ENCODE data around the gene VILL.

VILL gene

GRCh38 chr3:37944391-37944842 is 46.2 kb upstream of the VILL start:
- H2AK5ac ChIP-seq (ENCODE audit: low read length) = no peak overlapping the region
- H3K79me1 ChIP-seq (ENCODE audit: low read length) = no peaks in the 10 kb centered on the region
- no peak overlapping the region for H3K4me3 ChIP-seq (ENCODE audit: low read length)
- H3K4me1 ChIP-seq (ENCODE audit: control insufficient read depth, low read depth, low read length) = peaks cover 8% of the 10 kb centered on the region
- no peaks in the 10 kb centered on the region for H3K36me3 ChIP-seq (ENCODE audit: control insufficient read depth, insufficient read depth, low read length)
- H2BK15ac ChIP-seq (replicated peaks; ENCODE audit: low read depth) = no peak overlapping the region
- no peak overlapping the region for H2BK120ac ChIP-seq (ENCODE audit: low read depth, low read length)
- no peak overlapping the region for H2BK5ac ChIP-seq (ENCODE audit: low read length)
- DNase-seq = no peak
- WGBS (ENCODE audit: extremely low coverage, insufficient coverage, low lambda C conversion rate) = no CpG with 5 or more reads among the region's 2 CpGs
- no peak overlapping the region for H3K23ac ChIP-seq (ENCODE audit: low read length)
- no peaks in the 10 kb centered on the region for H3K79me2 ChIP-seq (ENCODE audit: control insufficient read depth, insufficient read depth, low read length)
- no peak overlapping the region for H4K5ac ChIP-seq (ENCODE audit: low read length)
- no peak overlapping the region for H4K8ac ChIP-seq (ENCODE audit: low read depth, low read length)
- H3K4me2 ChIP-seq (ENCODE audit: low read length) = no peak overlapping the region
- no peak overlapping the region for H3K4ac ChIP-seq (ENCODE audit: low read depth, low read length)
- H3K56ac ChIP-seq (ENCODE audit: low read length) = no peak overlapping the region
- no peak overlapping the region for H3K27ac ChIP-seq (ENCODE audit: low read depth, low read length)
- no peaks in the 10 kb centered on the region for H3K27me3 ChIP-seq (ENCODE audit: insufficient read depth, low read length, poor library complexity)
- no peak overlapping the region for H3K18ac ChIP-seq (ENCODE audit: low read length)
- H3K9ac ChIP-seq (ENCODE audit: low read length) = no peak overlapping the region

GRCh38 chr3:37945156-37945806 is 45.3 kb upstream of the VILL start:
- no peaks in the 10 kb centered on the region for H3K27me3 ChIP-seq (ENCODE audit: insufficient read depth, low read length, poor library complexity)
- no peak overlapping the region for H3K56ac ChIP-seq (ENCODE audit: low read length)
- no peak overlapping the region for H3K9ac ChIP-seq (ENCODE audit: low read length)
- no peak overlapping the region for H3K27ac ChIP-seq (ENCODE audit: low read depth, low read length)
- H2BK120ac ChIP-seq (ENCODE audit: low read depth, low read length) = no peak overlapping the region
- no peaks in the 10 kb centered on the region for H3K36me3 ChIP-seq (ENCODE audit: control insufficient read depth, insufficient read depth, low read length)
- H3K4ac ChIP-seq (ENCODE audit: low read depth, low read length) = no peak overlapping the region
- H3K18ac ChIP-seq (ENCODE audit: low read length) = no peak overlapping the region
- H2BK5ac ChIP-seq (ENCODE audit: low read length) = no peak overlapping the region
- peaks cover 8% of the 10 kb centered on the region for H3K4me1 ChIP-seq (ENCODE audit: control insufficient read depth, low read depth, low read length)
- H4K5ac ChIP-seq (ENCODE audit: low read length) = no peak overlapping the region
- H3K23ac ChIP-seq (ENCODE audit: low read length) = no peak overlapping the region
- H3K4me2 ChIP-seq (ENCODE audit: low read length) = no peak overlapping the region
- no peaks in the 10 kb centered on the region for H3K79me1 ChIP-seq (ENCODE audit: low read length)
- H3K79me2 ChIP-seq (ENCODE audit: control insufficient read depth, insufficient read depth, low read length) = no peaks in the 10 kb centered on the region
- no peak overlapping the region for H2BK15ac ChIP-seq (replicated peaks; ENCODE audit: low read depth)
- H2AK5ac ChIP-seq (ENCODE audit: low read length) = no peak overlapping the region
- H4K8ac ChIP-seq (ENCODE audit: low read depth, low read length) = peak overlapping the region; percentile 65
- no peak for DNase-seq
- WGBS (ENCODE audit: extremely low coverage, insufficient coverage, low lambda C conversion rate) = no CpG with 5 or more reads among the region's 6 CpGs
- no peak overlapping the region for H3K4me3 ChIP-seq (ENCODE audit: low read length)

- Histone ChIP-seq H3K4me1 (ENCODE audit: control insufficient read depth, low read depth, low read length) (peaks cover 8% of the 10 kb centered on the region), H4K8ac (ENCODE audit: low read depth, low read length) (no peak overlapping the region), H3K4me2 (ENCODE audit: low read length) (no peak overlapping the region), H3K36me3 (ENCODE audit: control insufficient read depth, insufficient read depth, low read length) (no peaks in the 10 kb centered on the region), H2BK5ac (ENCODE audit: low read length) (no peak overlapping the region), H3K9ac (ENCODE audit: low read length) (no peak overlapping the region), H3K4ac (ENCODE audit: low read depth, low read length) (no peak overlapping the region), H4K5ac (ENCODE audit: low read length) (no peak overlapping the region), H2AK5ac (ENCODE audit: low read length) (no peak overlapping the region), H3K79me2 (ENCODE audit: control insufficient read depth, insufficient read depth, low read length) (no peaks in the 10 kb centered on the region), H3K4me3 (ENCODE audit: low read length) (no peak overlapping the region), H2BK15ac (replicated peaks; ENCODE audit: low read depth) (no peak overlapping the region), H3K27me3 (ENCODE audit: insufficient read depth, low read length, poor library complexity) (no peaks in the 10 kb centered on the region), H2BK120ac (ENCODE audit: low read depth, low read length) (no peak overlapping the region), H3K27ac (ENCODE audit: low read depth, low read length) (no peak overlapping the region), H3K18ac (ENCODE audit: low read length) (no peak overlapping the region), H3K79me1 (ENCODE audit: low read length) (no peaks in the 10 kb centered on the region), H3K56ac (ENCODE audit: low read length) (no peak overlapping the region), H3K23ac (ENCODE audit: low read length) (no peak overlapping the region)
- peak; percentile 69 for DNase-seq
- WGBS (ENCODE audit: extremely low coverage, insufficient coverage, low lambda C conversion rate) = no CpG with 5 or more reads among the region's 8 CpGs
These were observed 44.6 kb upstream of the VILL start for GRCh38 chr3:37945807-37946530.

- no peak overlapping the region for H3K23ac ChIP-seq (ENCODE audit: low read length)
- peaks cover 8% of the 10 kb centered on the region for H3K4me1 ChIP-seq (ENCODE audit: control insufficient read depth, low read depth, low read length)
- no peak overlapping the region for H2BK120ac ChIP-seq (ENCODE audit: low read depth, low read length)
- H2AK5ac ChIP-seq (ENCODE audit: low read length) = no peak overlapping the region
- H3K79me2 ChIP-seq (ENCODE audit: control insufficient read depth, insufficient read depth, low read length) = no peaks in the 10 kb centered on the region
- H2BK5ac ChIP-seq (ENCODE audit: low read length) = no peak overlapping the region
- no peak overlapping the region for H3K4me3 ChIP-seq (ENCODE audit: low read length)
- no peaks in the 10 kb centered on the region for H3K36me3 ChIP-seq (ENCODE audit: control insufficient read depth, insufficient read depth, low read length)
- H4K5ac ChIP-seq (ENCODE audit: low read length) = no peak overlapping the region
- no peak overlapping the region for H3K9ac ChIP-seq (ENCODE audit: low read length)
- DNase-seq = no peak
- no CpG with 5 or more reads among the region's 2 CpGs for WGBS (ENCODE audit: extremely low coverage, insufficient coverage, low lambda C conversion rate)
- H4K8ac ChIP-seq (ENCODE audit: low read depth, low read length) = no peak overlapping the region
- no peak overlapping the region for H3K56ac ChIP-seq (ENCODE audit: low read length)
- no peaks in the 10 kb centered on the region for H3K27me3 ChIP-seq (ENCODE audit: insufficient read depth, low read length, poor library complexity)
- H3K79me1 ChIP-seq (ENCODE audit: low read length) = no peaks in the 10 kb centered on the region
- H3K27ac ChIP-seq (ENCODE audit: low read depth, low read length) = no peak overlapping the region
- no peak overlapping the region for H3K4me2 ChIP-seq (ENCODE audit: low read length)
- H2BK15ac ChIP-seq (replicated peaks; ENCODE audit: low read depth) = no peak overlapping the region
- no peak overlapping the region for H3K18ac ChIP-seq (ENCODE audit: low read length)
- H3K4ac ChIP-seq (ENCODE audit: low read depth, low read length) = no peak overlapping the region
These were observed 44.1 kb upstream of the VILL start for GRCh38 chr3:37946531-37946889.

- Histone ChIP-seq H2BK120ac (ENCODE audit: low read depth, low read length) (no peak overlapping the region), H3K36me3 (ENCODE audit: control insufficient read depth, insufficient read depth, low read length) (no peaks in the 10 kb centered on the region), H3K23ac (ENCODE audit: low read length) (no peak overlapping the region), H2BK15ac (replicated peaks; ENCODE audit: low read depth) (no peak overlapping the region), H2AK5ac (ENCODE audit: low read length) (no peak overlapping the region), H3K4me2 (ENCODE audit: low read length) (no peak overlapping the region), H4K8ac (ENCODE audit: low read depth, low read length) (no peak overlapping the region), H3K4ac (ENCODE audit: low read depth, low read length) (no peak overlapping the region), H3K9ac (ENCODE audit: low read length) (no peak overlapping the region), H3K4me1 (ENCODE audit: control insufficient read depth, low read depth, low read length) (peaks cover 8% of the 10 kb centered on the region), H3K79me1 (ENCODE audit: low read length) (no peaks in the 10 kb centered on the region), H3K18ac (ENCODE audit: low read length) (no peak overlapping the region), H4K5ac (ENCODE audit: low read length) (no peak overlapping the region), H3K56ac (ENCODE audit: low read length) (no peak overlapping the region), H3K27me3 (ENCODE audit: insufficient read depth, low read length, poor library complexity) (no peaks in the 10 kb centered on the region), H3K79me2 (ENCODE audit: control insufficient read depth, insufficient read depth, low read length) (no peaks in the 10 kb centered on the region), H3K4me3 (ENCODE audit: low read length) (no peak overlapping the region), H3K27ac (ENCODE audit: low read depth, low read length) (no peak overlapping the region), H2BK5ac (ENCODE audit: low read length) (no peak overlapping the region)
- WGBS (ENCODE audit: extremely low coverage, insufficient coverage, low lambda C conversion rate) = no CpG with 5 or more reads among the region's 6 CpGs
- no peak for DNase-seq
These were observed 40.7 kb upstream of the VILL start for GRCh38 chr3:37949866-37950265.
